HG02642 (cell line): ENCODE data around the gene PAQR5.

Experiments
- ATAC-seq: cut with Tn5 transposase; IDR thresholded peaks from one replicate; pipeline ENCODE4 v1.9.1; 2021; ENCODE audit warnings: mild to moderate bottlenecking; ENCODE audit not compliant: unreplicated experiment, poor library complexity

Gene PAQR5

GRCh38 chr15:69386284-69386683 lies 87.6 kb downstream of the PAQR5 start:
- ATAC-seq = no peak

- no peak for ATAC-seq
Measured at GRCh38 chr15:69388260-69388705, 89.6 kb downstream of the PAQR5 start.

DNA sequence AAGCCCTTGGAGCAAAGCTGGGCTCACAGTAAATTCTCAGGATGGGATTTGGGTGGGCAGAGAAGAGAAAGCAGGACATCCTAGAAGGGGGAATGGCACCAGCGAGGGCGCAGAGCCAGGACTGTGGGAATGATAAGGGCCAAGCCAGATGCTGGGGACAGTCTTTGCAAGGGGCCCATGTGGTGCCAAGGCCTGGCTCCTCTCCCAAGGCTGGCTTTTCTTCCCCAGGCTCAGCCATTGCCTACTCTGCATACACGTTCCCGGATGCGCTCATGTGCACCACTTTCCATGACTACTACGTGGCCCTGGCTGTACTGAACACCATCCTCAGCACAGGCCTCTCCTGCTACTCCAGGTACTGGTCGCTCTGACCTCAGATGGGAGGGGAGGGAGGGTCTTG lies 90.7 kb downstream of the PAQR5 start:
- ATAC-seq = no peak

DNA sequence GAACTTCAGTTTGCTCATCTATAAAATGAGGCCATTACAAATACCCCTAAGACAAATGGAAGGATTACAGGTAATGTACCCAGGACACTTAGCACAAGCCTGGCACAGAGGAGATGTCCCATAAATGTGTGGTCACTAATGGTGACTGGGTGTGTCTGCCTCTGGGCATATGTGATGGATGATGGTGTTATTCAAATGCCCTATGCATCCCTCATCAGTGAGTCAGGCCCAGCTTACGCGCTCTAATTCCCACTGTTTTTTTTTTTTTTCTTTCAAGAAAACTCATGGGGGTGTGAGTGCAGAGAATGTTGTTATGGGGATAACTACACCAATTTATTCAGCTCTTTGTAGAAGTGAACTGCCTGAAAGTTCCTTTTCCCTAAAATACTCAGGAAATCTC lies 91.9 kb downstream of the PAQR5 start:
- ATAC-seq = no peak

GRCh38 chr15:69391046-69391757 lies 92.5 kb downstream of the PAQR5 start:
- ATAC-seq = no peak

- no peak for ATAC-seq
Measured at GRCh38 chr15:69392352-69392751, 93.6 kb downstream of the PAQR5 start.

GRCh38 chr15:69393831-69394491 lies 95.2 kb downstream of the PAQR5 start:
- ATAC-seq = no peak

DNA sequence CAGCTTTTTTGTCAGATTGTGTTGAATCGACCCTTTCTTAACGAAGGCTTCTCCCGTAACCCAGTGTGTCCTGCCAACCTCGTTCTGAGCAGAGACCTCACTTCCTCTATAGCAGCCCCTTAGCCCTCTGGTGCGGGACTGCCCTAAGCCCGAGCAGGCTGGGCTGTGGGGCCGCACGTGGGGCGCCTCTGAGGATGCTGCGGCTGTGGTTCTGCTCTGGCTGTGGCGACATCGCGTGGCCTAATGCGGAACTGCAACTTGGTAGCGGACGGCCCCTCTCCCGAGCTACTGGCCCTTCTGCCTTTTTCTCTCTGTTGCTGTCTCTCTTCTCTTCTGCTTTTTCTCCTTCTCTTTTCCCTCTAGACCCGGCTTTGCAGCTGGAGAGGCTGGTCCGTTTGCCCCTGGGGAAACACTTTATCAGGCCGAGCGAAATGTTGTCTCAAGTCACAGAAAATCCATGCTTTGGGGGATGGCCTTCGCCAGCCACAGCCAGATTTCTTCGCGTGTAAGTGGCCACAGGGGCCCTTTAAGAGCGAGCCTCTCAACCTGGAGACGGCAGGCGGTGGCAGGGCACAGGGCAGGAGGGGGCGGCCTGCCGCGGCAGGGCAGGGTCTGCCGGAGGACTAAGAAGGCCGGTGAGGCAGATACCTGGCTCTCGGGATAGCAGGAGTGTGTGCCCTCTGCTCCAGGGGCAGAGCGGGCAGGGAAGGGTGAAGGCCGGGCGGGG lies 96.0 kb downstream of the PAQR5 start:
- no peak for ATAC-seq

GRCh38 chr15:69395460-69395859 lies 96.7 kb downstream of the PAQR5 start:
- ATAC-seq = no peak

DNA sequence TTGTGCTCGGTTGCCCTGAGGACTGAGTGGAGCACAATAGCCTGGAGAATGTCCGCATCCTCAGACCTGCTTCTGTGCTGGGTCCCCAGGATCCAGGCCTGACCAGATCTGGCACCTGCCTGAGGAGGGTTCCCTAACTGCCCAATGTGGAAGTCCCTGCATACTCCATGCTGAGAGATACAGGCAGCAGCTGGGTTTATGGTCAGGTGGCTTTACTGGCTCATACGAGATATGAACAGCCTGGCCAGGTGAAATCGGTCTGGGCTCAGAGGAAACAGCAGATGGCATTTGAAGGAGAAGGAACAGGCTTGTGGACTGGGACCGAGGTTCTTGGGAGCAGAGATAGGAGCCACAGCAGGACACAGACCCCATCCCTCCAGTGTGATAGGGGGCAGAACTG lies 97.3 kb downstream of the PAQR5 start:
- no peak for ATAC-seq

DNA sequence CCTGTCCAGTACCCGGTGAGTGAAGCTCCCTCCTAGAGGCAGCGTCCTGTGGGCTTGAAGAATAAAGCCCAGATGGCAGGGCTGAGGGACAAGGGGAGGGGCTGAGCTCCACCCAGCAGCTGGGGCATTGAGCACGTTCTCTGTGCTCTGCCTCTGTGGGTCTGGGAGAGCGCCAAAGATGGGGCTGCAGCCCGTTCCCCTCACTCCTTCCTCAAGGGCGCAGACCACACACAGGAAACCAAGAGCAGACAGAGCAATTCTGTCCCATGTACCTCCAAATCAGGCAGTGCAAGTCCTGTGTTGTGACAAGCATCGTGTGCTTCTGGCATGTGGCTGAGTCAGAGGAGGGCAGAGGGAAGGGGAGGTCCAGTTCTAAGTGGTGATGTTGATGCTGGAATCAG lies 99.8 kb downstream of the PAQR5 start:
- no peak for ATAC-seq

GRCh38 chr15:69400850-69401249 lies 102.1 kb downstream of the PAQR5 start:
- no peak for ATAC-seq

DNA sequence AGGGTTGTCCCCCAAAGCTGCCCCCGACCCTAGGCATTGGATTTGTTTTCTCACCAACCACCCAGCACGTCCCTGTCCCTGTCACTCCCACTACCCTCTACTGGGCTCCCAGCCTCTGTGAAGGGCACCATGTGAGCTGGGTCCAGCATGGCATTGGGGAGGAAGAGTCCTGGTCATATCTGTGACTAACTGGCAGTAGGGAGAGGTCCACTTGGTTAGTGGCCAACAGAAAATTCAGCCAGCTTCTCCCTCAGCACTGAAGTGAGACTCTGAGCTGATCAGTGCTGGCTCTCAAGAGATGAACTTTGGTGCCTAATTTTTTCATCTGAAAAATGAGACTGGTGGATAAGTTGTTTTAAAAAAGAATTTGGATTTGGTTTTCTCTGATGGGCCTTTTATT lies 104.1 kb downstream of the PAQR5 start:
- no peak for ATAC-seq

DNA sequence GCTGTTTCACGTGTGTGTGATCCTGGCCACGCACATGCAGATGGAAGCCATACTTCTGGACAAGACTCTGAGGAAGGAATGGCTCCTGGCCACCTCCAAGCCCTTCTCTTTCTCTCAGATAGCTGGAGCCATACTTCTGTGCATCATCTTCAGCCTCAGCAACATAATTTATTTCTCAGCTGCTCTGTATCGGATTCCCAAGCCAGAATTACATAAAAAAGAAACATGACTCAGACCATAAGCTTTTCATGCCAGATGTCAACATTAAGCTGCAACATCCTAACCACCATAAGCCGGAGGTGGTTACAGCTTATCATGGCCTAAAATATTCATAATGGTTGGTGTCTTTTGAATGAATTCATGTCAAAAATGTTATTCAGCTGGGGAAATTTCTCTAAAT lies 104.9 kb downstream of the PAQR5 start:
- no peak for ATAC-seq

DNA sequence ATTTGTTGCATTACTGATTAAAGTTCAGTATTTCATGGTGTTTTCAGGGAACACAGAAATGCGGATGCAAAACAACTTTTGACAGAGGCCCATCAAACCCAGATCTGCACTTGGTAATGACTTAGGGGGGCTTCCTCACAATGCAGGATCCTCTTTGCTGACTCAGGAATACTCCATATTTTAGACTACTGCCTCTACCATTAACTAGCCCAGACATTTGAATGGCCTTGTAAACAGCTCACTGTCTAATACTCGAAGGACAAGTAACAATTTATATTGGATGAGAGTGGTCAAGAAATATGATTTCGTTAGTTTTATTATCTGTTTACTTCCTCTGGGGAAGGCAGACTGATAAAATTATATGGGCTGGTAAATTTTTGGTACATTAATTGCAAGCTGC lies 106.4 kb downstream of the PAQR5 start:
- no peak for ATAC-seq

- no peak for ATAC-seq
Measured at GRCh38 chr15:69407719-69408400, 109.1 kb downstream of the PAQR5 start.

GRCh38 chr15:69408841-69409240 lies 110.1 kb downstream of the PAQR5 start:
- no peak for ATAC-seq

GRCh38 chr15:69410248-69410874 lies 111.6 kb downstream of the PAQR5 start:
- ATAC-seq = no peak

DNA sequence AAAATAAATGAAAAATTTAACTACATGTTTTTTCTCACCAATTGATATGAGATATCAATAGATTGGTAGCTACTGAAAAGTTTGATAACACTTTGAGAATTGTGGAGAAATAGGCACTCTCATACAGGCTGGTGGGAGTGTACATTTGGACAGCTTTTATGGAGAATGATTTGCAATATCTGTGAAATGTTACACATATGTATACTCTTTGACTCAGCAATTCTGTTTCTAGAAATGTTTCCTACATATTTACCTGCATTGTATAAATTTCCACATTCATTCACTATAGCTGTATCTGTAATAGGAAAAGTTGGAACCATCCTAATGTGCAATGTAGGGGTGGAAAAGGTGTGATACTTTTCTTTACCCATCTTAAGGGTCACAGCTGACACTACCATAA lies 113.6 kb downstream of the PAQR5 start:
- no peak for ATAC-seq

GRCh38 chr15:69412701-69413100 lies 114.0 kb downstream of the PAQR5 start:
- ATAC-seq = no peak
